ENCODE measurements around the gene NDUFS6. TPM values are rescaled to one million over a fixed set of nuclear protein-coding genes. Genes with fewer than 3 reads are reported as not detected.

Gene NDUFS6
- total RNA-seq, 1 donor from 2014 or later = 40.3 TPM

DNA sequence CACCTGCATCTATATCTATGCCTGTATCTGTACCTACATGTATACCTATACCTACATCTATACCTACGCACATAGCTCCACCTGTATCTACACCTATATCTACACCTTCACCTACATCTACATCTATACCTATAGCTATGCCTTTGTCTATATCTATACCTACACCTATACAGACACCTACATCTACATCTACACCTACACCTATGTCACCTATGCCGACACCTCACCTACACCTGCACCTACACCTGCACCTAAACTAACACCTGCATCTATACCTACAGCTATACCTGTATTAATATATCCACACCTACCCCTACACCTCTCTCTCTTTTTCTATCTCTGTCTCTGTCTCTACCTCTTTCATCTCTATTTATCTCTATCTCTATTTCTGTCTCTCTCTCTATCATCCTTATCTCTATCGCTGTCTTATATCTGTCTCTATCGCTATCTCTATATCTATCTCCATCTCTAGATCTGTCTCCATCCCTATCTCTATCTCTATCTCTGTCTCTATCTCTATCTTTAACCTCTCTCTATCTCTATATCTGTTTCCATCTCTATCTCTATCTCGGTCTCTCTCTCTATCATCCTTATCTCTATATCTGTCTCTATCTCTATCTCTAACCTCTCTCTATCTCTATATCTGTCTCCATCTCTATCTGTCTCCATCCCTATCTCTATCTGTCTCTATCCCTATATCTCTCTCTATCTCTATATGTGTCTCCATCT is 43.7 kb downstream of the NDUFS6 start:
- no peak overlapping the region for H3K27ac Mint-ChIP-seq (ENCODE audit: unreplicated experiment)
- H3K4me3 Mint-ChIP-seq (ENCODE audit: unreplicated experiment) = no peak overlapping the region
- H3K36me3 Mint-ChIP-seq (ENCODE audit: unreplicated experiment) = peaks cover 4% of the 10 kb centered on the region
- DNase-seq = no peak
- peaks cover 1% of the 10 kb centered on the region for H3K4me1 Mint-ChIP-seq (ENCODE audit: low read depth, unreplicated experiment)
- H3K9me3 Mint-ChIP-seq (ENCODE audit: unreplicated experiment) = peaks cover 4% of the 10 kb centered on the region
- peaks cover 9% of the 10 kb centered on the region for H3K27me3 Mint-ChIP-seq (ENCODE audit: unreplicated experiment)
- TF ChIP-seq, protein P1, sequence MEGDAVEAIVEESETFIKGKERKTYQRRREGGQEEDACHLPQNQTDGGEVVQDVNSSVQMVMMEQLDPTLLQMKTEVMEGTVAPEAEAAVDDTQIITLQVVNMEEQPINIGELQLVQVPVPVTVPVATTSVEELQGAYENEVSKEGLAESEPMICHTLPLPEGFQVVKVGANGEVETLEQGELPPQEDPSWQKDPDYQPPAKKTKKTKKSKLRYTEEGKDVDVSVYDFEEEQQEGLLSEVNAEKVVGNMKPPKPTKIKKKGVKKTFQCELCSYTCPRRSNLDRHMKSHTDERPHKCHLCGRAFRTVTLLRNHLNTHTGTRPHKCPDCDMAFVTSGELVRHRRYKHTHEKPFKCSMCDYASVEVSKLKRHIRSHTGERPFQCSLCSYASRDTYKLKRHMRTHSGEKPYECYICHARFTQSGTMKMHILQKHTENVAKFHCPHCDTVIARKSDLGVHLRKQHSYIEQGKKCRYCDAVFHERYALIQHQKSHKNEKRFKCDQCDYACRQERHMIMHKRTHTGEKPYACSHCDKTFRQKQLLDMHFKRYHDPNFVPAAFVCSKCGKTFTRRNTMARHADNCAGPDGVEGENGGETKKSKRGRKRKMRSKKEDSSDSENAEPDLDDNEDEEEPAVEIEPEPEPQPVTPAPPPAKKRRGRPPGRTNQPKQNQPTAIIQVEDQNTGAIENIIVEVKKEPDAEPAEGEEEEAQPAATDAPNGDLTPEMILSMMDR (IDR thresholded peaks at IDR 0.05; ENCODE audit: partially characterized antibody, unreplicated experiment) = no peak

DNA sequence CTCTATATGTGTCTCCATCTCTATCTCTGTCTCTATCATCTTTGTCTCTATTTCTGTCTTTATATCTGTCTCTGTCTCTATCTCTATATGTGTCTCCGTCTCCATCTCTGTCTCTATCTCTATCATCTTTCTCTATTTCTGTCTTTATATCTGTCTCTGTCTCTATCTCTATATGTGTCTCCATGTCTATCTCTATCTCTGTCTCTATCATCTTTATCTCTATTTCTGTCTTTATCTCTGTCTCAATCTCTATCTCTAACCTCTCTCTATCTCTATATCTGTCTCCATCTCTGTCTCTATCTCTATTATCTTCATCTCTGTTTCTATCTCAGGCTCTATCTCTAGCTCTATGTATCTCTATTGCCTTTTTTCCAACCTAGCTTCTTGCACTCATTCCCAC is 44.5 kb downstream of the NDUFS6 start:
- no peak overlapping the region for H3K4me3 Mint-ChIP-seq (ENCODE audit: unreplicated experiment)
- TF ChIP-seq, protein P1 (IDR thresholded peaks at IDR 0.05; ENCODE audit: partially characterized antibody, unreplicated experiment) = no peak

DNA sequence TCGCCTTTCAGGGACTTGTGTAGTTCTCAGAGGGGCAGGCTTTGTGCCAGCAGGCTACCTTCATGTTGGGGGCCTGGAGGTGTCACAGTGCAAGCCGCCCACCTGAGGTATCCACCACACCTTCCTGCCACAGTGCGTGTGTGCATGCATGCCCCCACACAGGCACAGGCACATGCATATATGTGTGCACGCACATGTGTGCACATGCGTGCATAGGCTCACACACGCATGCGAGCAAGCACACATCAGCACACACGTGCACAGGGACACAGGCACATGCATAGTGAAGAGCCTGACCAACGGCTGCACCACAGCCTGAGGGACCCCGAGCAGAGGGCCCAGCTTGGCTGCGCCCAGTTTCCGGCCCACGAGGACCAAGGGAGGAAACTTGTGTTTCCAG is 45.4 kb downstream of the NDUFS6 start:
- H3K4me3 Mint-ChIP-seq (ENCODE audit: unreplicated experiment) = no peak overlapping the region
- TF ChIP-seq, protein P1 (IDR thresholded peaks at IDR 0.05; ENCODE audit: partially characterized antibody, unreplicated experiment) = no peak
- peaks cover under 1% of the 10 kb centered on the region for H3K4me1 Mint-ChIP-seq (ENCODE audit: low read depth, unreplicated experiment)
- peaks cover 4% of the 10 kb centered on the region for H3K9me3 Mint-ChIP-seq (ENCODE audit: unreplicated experiment)
- no peak for DNase-seq
- H3K27me3 Mint-ChIP-seq (ENCODE audit: unreplicated experiment) = peaks cover 11% of the 10 kb centered on the region
- H3K27ac Mint-ChIP-seq (ENCODE audit: unreplicated experiment) = no peak overlapping the region
- peaks cover 4% of the 10 kb centered on the region for H3K36me3 Mint-ChIP-seq (ENCODE audit: unreplicated experiment)

More for the DNA sequence above, 44.5 kb downstream of the NDUFS6 start:
- peaks cover 1% of the 10 kb centered on the region for H3K4me1 Mint-ChIP-seq (ENCODE audit: low read depth, unreplicated experiment)
- H3K36me3 Mint-ChIP-seq (ENCODE audit: unreplicated experiment) = peaks cover 4% of the 10 kb centered on the region
- DNase-seq = no peak
- H3K9me3 Mint-ChIP-seq (ENCODE audit: unreplicated experiment) = peaks cover 4% of the 10 kb centered on the region
- peaks cover 9% of the 10 kb centered on the region for H3K27me3 Mint-ChIP-seq (ENCODE audit: unreplicated experiment)
- H3K27ac Mint-ChIP-seq (ENCODE audit: unreplicated experiment) = no peak overlapping the region

DNA sequence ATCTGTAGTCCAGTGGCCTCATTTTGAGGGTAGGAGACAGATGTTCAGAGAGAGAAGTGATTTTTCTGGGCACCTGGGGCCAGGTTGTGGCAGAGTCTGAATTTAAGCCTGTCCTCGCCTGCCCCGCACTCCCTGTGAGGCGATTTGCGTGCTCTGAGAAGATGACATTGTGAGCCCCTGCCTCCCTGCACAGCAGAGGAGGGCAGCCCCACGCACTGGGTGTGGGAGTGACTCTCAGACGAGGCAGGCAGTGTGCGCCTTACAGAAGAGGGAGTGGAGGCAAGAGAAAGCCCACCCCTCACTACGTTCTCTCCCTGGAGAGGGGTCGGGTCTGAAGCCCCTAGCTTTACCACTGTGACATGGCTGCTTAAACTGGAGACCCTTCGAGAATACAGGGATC is 45.8 kb downstream of the NDUFS6 start:
- H3K27me3 Mint-ChIP-seq (ENCODE audit: unreplicated experiment) = peaks cover 11% of the 10 kb centered on the region
- TF ChIP-seq, protein P1 (IDR thresholded peaks at IDR 0.05; ENCODE audit: partially characterized antibody, unreplicated experiment) = no peak
- H3K4me1 Mint-ChIP-seq (ENCODE audit: low read depth, unreplicated experiment) = peaks cover 4% of the 10 kb centered on the region
- H3K36me3 Mint-ChIP-seq (ENCODE audit: unreplicated experiment) = peaks cover 4% of the 10 kb centered on the region
- H3K4me3 Mint-ChIP-seq (ENCODE audit: unreplicated experiment) = no peak overlapping the region
- no peak for DNase-seq
- no peak overlapping the region for H3K27ac Mint-ChIP-seq (ENCODE audit: unreplicated experiment)
- peaks cover 4% of the 10 kb centered on the region for H3K9me3 Mint-ChIP-seq (ENCODE audit: unreplicated experiment)

DNA sequence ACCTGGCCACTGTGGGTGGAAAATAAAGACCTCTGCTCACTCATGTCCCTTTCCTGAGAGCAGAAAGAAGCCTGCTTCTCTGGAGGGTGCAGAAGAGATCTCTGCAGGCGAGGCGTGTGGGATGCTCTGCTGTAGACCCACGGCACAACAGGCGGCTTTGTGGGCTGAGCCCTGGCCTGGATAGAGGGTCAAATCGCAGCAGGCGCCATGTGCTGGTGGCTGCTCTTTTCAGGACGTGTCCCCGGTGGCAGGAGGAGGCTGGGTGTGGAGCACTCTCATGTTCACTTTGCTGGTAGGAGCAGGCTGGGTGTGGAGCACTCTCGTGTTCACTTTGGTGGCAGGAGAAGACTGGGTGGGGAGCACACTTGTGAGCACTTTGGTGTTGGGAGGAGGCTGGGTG is 46.4 kb downstream of the NDUFS6 start:
- no peak for DNase-seq
- H3K27ac Mint-ChIP-seq (ENCODE audit: unreplicated experiment) = no peak overlapping the region
- H3K36me3 Mint-ChIP-seq (ENCODE audit: unreplicated experiment) = peaks cover 4% of the 10 kb centered on the region
- peaks cover 4% of the 10 kb centered on the region for H3K4me1 Mint-ChIP-seq (ENCODE audit: low read depth, unreplicated experiment)
- peaks cover 11% of the 10 kb centered on the region for H3K27me3 Mint-ChIP-seq (ENCODE audit: unreplicated experiment)
- TF ChIP-seq, protein P1 (IDR thresholded peaks at IDR 0.05; ENCODE audit: partially characterized antibody, unreplicated experiment) = no peak
- peaks cover 4% of the 10 kb centered on the region for H3K9me3 Mint-ChIP-seq (ENCODE audit: unreplicated experiment)
- no peak overlapping the region for H3K4me3 Mint-ChIP-seq (ENCODE audit: unreplicated experiment)

Measured in glutamatergic neuron (in vitro differentiated cells).